IMR-90 (cell line): Measurements from ENCODE around the gene PPP1R14D. TPM values are rescaled to one million over a fixed set of nuclear protein-coding genes. Genes with fewer than 3 reads are reported as not detected.

ENCODE experiments used
- ATAC-seq: fragments of 200-7000 bp; cut with Tn5 transposase; 2 replicates; pipeline ENCODE4 v1.9.1; 2020; ENCODE audit warnings: low read depth, mild to moderate bottlenecking, moderate library complexity
- BruUV-seq: library from RNA; stranded (reverse); fragments of 400-500 nt; replicated peaks from 2 replicates; lab custom pipeline; 2021; lab: Mats Ljungman, UMichigan
- CTCF ChIA-PET: fragments of 300-600 bp; formaldehyde crosslinking; extraction: SDS; loops from one replicate; lab custom pipeline; 2021; ENCODE audit warnings: antibody characterized with exemption; lab: Yijun Ruan, JAX
- POLR2A ChIA-PET: fragments of 300-600 bp; sonication (Branson Sonifier 250); formaldehyde crosslinking; loops from one replicate; lab custom pipeline; 2022; ENCODE audit warnings: antibody characterized with exemption; ENCODE audit not compliant: unreplicated experiment; lab: Charles Lee
- DNase-seq: peaks from one replicate; pipeline ENCODE4 v3.0.0; 2013
- H2AFZ ChIP-seq: replicated peaks from 2 replicates; pipeline ENCODE3; 2013; ENCODE audit warnings: low read length, mild to moderate bottlenecking; ENCODE audit not compliant: poor library complexity
- H2AK5ac ChIP-seq: 2 replicates; pipeline ENCODE4 v1.6.1; 2013; ENCODE audit warnings: low read depth, low read length, inconsistent platforms
- H2AK9ac ChIP-seq: replicated peaks from 2 replicates; pipeline ENCODE3; 2013; ENCODE audit warnings: mild to moderate bottlenecking, low read depth, low read length, moderate library complexity; ENCODE audit not compliant: poor library complexity
- H2BK120ac ChIP-seq: 2 replicates; pipeline ENCODE4 v1.6.1; 2013; ENCODE audit warnings: low read depth, low read length, inconsistent platforms
- H2BK15ac ChIP-seq: 3 replicates; pipeline ENCODE4 v1.6.1; 2013; ENCODE audit warnings: low read depth, low read length, inconsistent platforms
- H2BK20ac ChIP-seq: 2 replicates; pipeline ENCODE4 v1.6.1; 2013; ENCODE audit warnings: low read depth, mild to moderate bottlenecking, inconsistent platforms, low read length, moderate library complexity
- H2BK5ac ChIP-seq: 2 replicates; pipeline ENCODE4 v1.6.1; 2013; ENCODE audit warnings: mild to moderate bottlenecking, low read depth, low read length, inconsistent platforms; ENCODE audit not compliant: poor library complexity, severe bottlenecking
- H3K14ac ChIP-seq: replicated peaks from 2 replicates; pipeline ENCODE4 v1.6.1; 2013; ENCODE audit warnings: low read depth, low read length, inconsistent platforms
- H3K18ac ChIP-seq: 2 replicates; pipeline ENCODE4 v1.6.1; 2013; ENCODE audit warnings: low read depth, low read length, control low read depth
- H3K23ac ChIP-seq: 2 replicates; pipeline ENCODE4 v1.6.1; 2013; ENCODE audit warnings: low read depth, low read length, inconsistent platforms
- H3K27ac ChIP-seq: 2 replicates; pipeline ENCODE4 v1.5.1; 2013; ENCODE audit warnings: mild to moderate bottlenecking, control low read depth, low read length; ENCODE audit not compliant: insufficient read depth
- H3K27me3 ChIP-seq: 2 replicates; pipeline ENCODE4 v1.6.1; 2013; ENCODE audit warnings: low read length; ENCODE audit not compliant: control insufficient read depth, insufficient read depth
- H3K36me3 ChIP-seq: 2 replicates; pipeline ENCODE4 v1.6.1; 2013; ENCODE audit warnings: low read length, mixed read lengths; ENCODE audit not compliant: control insufficient read depth, insufficient read depth
- H3K4ac ChIP-seq: 2 replicates; pipeline ENCODE4 v1.6.1; 2013; ENCODE audit warnings: low read depth, low read length, inconsistent platforms
- H3K4me1 ChIP-seq: 2 replicates; pipeline ENCODE4 v1.6.1; 2013; ENCODE audit warnings: low read length, mixed read lengths; ENCODE audit not compliant: control insufficient read depth, insufficient read depth
- H3K4me2 ChIP-seq: 2 replicates; pipeline ENCODE4 v1.6.1; 2013; ENCODE audit warnings: low read depth, mild to moderate bottlenecking, control low read depth, low read length, moderate library complexity
- H3K4me3 ChIP-seq: 2 replicates; pipeline ENCODE4 v1.5.1; 2013; ENCODE audit warnings: low read depth, mild to moderate bottlenecking, control low read depth, low read length, moderate library complexity; ENCODE audit not compliant: insufficient read depth
- H3K56ac ChIP-seq: 2 replicates; pipeline ENCODE4 v1.6.1; 2013; ENCODE audit warnings: low read length, inconsistent platforms; ENCODE audit not compliant: insufficient read depth; ENCODE audit errors: extremely low read depth
- H3K79me1 ChIP-seq, 2 experiments: 2 replicates each; pipeline ENCODE4 v1.6.1; 2013; ENCODE audit warnings: low read length in 2 of 2, inconsistent platforms in 1 of 2, low read depth in 1 of 2
- H3K9ac ChIP-seq: 2 replicates; pipeline ENCODE4 v1.6.1; 2013; ENCODE audit warnings: low read depth, low read length, control low read depth
- H3K9me1 ChIP-seq: 2 replicates; pipeline ENCODE4 v1.6.1; 2013; ENCODE audit warnings: low read length, inconsistent platforms; ENCODE audit not compliant: insufficient read depth
- H3K9me3 ChIP-seq: 2 replicates; pipeline ENCODE4 v1.6.1; 2013; ENCODE audit warnings: low read length; ENCODE audit not compliant: control insufficient read depth, insufficient read depth
- H4K20me1 ChIP-seq: 2 replicates; pipeline ENCODE4 v1.6.1; 2013; ENCODE audit warnings: low read length, inconsistent platforms; ENCODE audit not compliant: insufficient read depth
- H4K5ac ChIP-seq: 2 replicates; pipeline ENCODE4 v1.6.1; 2013; ENCODE audit warnings: mild to moderate bottlenecking, low read depth, low read length, control low read depth
- H4K8ac ChIP-seq, 2 experiments: 2 replicates each; pipeline ENCODE4 v1.6.1; 2013; ENCODE audit warnings: low read depth in 2 of 2, low read length in 2 of 2, control low read depth in 1 of 2, inconsistent platforms in 1 of 2
- H4K91ac ChIP-seq: 2 replicates; pipeline ENCODE4 v1.6.1; 2013; ENCODE audit warnings: low read depth, low read length, inconsistent platforms; ENCODE audit not compliant: insufficient read depth
- BHLHE40 ChIP-seq: fragments of 150-350 bp; IDR thresholded peaks from 2 replicates; pipeline ENCODE4 v1.6.1; 2016; ENCODE audit warnings: mild to moderate bottlenecking, low read depth, low read length
- CEBPB ChIP-seq: IDR thresholded peaks from 2 replicates; pipeline ENCODE4 v1.6.1; 2012; ENCODE audit warnings: low read depth, low read length, improper control_type of control experiment
- CHD1 ChIP-seq: IDR thresholded peaks from 2 replicates; pipeline ENCODE4 v1.6.1; 2012; ENCODE audit warnings: low read depth, low read length, improper control_type of control experiment
- CTCF ChIP-seq: conservative IDR thresholded peaks from 2 replicates; pipeline ENCODE4 v1.5.1; 2012; ENCODE audit warnings: mild to moderate bottlenecking, low read depth, low read length, improper control_type of control experiment
- FOS ChIP-seq: fragments of 150-350 bp; IDR thresholded peaks from 2 replicates; pipeline ENCODE4 v1.6.1; 2016; ENCODE audit warnings: low read depth, low read length
- MAFK ChIP-seq: IDR thresholded peaks from 2 replicates; pipeline ENCODE4 v1.6.1; 2012; ENCODE audit warnings: low read depth, low read length, improper control_type of control experiment
- MAZ ChIP-seq: IDR thresholded peaks from 2 replicates; pipeline ENCODE4 v1.6.1; 2012; ENCODE audit warnings: low read depth, mild to moderate bottlenecking, low read length, improper control_type of control experiment, moderate library complexity, borderline replicate concordance
- MXI1 ChIP-seq: IDR thresholded peaks from 2 replicates; pipeline ENCODE4 v1.6.1; 2012; ENCODE audit warnings: low read depth, mild to moderate bottlenecking, low read length, moderate library complexity, borderline replicate concordance
- NFE2L2 ChIP-seq: fragments of 150-350 bp; IDR thresholded peaks from 2 replicates; pipeline ENCODE4 v1.6.1; 2016; ENCODE audit warnings: low read depth, mild to moderate bottlenecking, low read length
- POLR2A ChIP-seq: IDR thresholded peaks from 2 replicates; pipeline ENCODE4 v1.6.1; 2012; ENCODE audit warnings: mild to moderate bottlenecking, low read depth, low read length
- RAD21 ChIP-seq: IDR thresholded peaks from 2 replicates; pipeline ENCODE4 v1.6.1; 2012; ENCODE audit warnings: low read length, improper control_type of control experiment
- RCOR1 ChIP-seq: IDR thresholded peaks from 2 replicates; pipeline ENCODE4 v1.6.1; 2012; ENCODE audit warnings: mild to moderate bottlenecking, low read length, improper control_type of control experiment; ENCODE audit not compliant: insufficient replicate concordance
- RFX5 ChIP-seq: IDR thresholded peaks from 2 replicates; pipeline ENCODE4 v1.8.0; 2012; ENCODE audit warnings: low read depth, mild to moderate bottlenecking, low read length, moderate library complexity
- SMC3 ChIP-seq: fragments of 150-350 bp; IDR thresholded peaks from 2 replicates; pipeline ENCODE4 v1.6.1; 2016; ENCODE audit warnings: low read depth, mild to moderate bottlenecking, antibody characterized with exemption, low read length, moderate library complexity
- WGBS, 2 experiments: methylation state at CpG; one replicate each; pipeline versions ENCODE4 v1.1.5 to v1.1.7; 2013; ENCODE audit warnings: missing lambda C conversion rate in 2 of 2; ENCODE audit not compliant: insufficient read length in 1 of 2; ENCODE audit errors: extremely low coverage in 2 of 2; 5-methylcytosine and 5-hydroxymethylcytosine counted together
- dilution Hi-C: fragments of 300-500 bp; cut with HindIII; formaldehyde crosslinking; loops from one replicate; pipeline ENCODE4 v1.14.3; 2018; ENCODE audit warnings: low sequenced_read_pairs; ENCODE audit not compliant: unreplicated experiment
- in situ Hi-C: fragments of 300-500 bp; cut with MboI; formaldehyde crosslinking; loops from 3 replicates; pipeline ENCODE4 v1.14.3; 2019; ENCODE audit warnings: low sequenced_read_pairs, inconsistent platforms, mixed read lengths
- intact Hi-C: fragments of 100-400 bp; cut with micrococcal nuclease; formaldehyde crosslinking; loops from 2 replicates; pipeline ENCODE4 v1.10.0; 2022
- polyA plus RNA-seq, 3 experiments: library from polyadenylated mRNA; depleted of rRNA; stranded (reverse); fragments of >200 nt; gene quantifications; 2 replicates each; pipeline ENCODE4 v1.2.3, GENCODE V29; 2012; ENCODE audit warnings: low replicate concordance in 1 of 3
- total RNA-seq: library from RNA; depleted of rRNA; stranded (reverse); fragments of >200 nt; gene quantifications from 2 replicates; pipeline ENCODE4 v1.2.3, GENCODE V29; 2012
- TF ChIP-seq, protein P1 (sequence below): fragments of 150-350 bp; IDR thresholded peaks from 2 replicates; pipeline ENCODE4 v1.6.1; 2017; ENCODE audit warnings: mild to moderate bottlenecking, antibody characterized with exemption, low read length, low read depth
- TF ChIP-seq, protein P2 (sequence below): fragments of 150-350 bp; IDR thresholded peaks from 2 replicates; pipeline ENCODE4 v1.6.1; 2016; ENCODE audit warnings: low read depth, mild to moderate bottlenecking, low read length, moderate library complexity, borderline replicate concordance

Gene PPP1R14D
- total and polyA plus RNA-seq, 2 of the 4 experiments (the other 2 are of a cell fraction): not detected

DNA sequence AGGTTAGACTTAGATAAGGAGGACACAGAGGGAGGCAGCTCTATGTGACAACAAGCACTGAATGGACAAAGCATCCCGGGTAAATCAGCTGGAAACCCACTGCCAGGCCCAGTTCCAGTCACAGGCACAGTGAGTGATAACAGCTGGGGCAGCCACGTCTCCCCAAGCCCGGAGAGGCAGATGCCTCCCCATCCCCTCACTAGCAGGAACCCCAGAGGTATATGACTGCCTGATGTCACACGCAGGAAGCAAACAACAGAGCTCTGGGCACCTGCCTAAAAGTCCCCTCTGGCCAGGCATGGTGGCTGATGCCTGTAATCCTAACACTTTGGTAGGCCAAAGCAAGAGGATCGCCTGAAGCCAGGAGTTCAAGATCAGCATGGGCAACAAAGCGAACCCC lies 40.5 kb downstream of the PPP1R14D start:
- no peaks in the 10 kb centered on the region for H3K27me3 ChIP-seq
- H3K79me1 ChIP-seq: peaks cover 44 to 68% of the 10 kb centered on the region in 2 experiments
- DNase-seq (no peak), ATAC-seq (no peak)
- peaks cover 2% of the 10 kb centered on the region; the same call in 1 of the 2 replicates for H3K36me3 ChIP-seq
- H3K4me3 ChIP-seq: no peak overlapping the region
- H3K9ac ChIP-seq: no peak overlapping the region
- in situ Hi-C loops (no loop called here), intact Hi-C loops (no loop called here), dilution Hi-C loops (no loop called here)
- H3K27ac ChIP-seq: no peak overlapping the region
- H3K9me1 ChIP-seq: peaks cover 8% of the 10 kb centered on the region; the same call in 1 of the 2 replicates
- H2AFZ ChIP-seq: no peak overlapping the region
- no peak overlapping the region for H2BK20ac ChIP-seq
- no peak overlapping the region for H3K4me2 ChIP-seq
- CTCF ChIA-PET: interaction anchor here (1.1 kb wide), 1 partner anchor 106 kb away, joined by 3 read pairs; the partner anchor contains the start of gene VPS18
- WGBS, 2 experiments: 14% methylated on average over 1 of the region's 6 CpGs; no CpG with 5 or more reads in 1 of the 2 experiments
- H4K20me1 ChIP-seq: peaks cover 40% of the 10 kb centered on the region; the same call in 1 of the 2 replicates
- no peak overlapping the region for H3K23ac ChIP-seq
- peaks cover 10% of the 10 kb centered on the region for H3K4me1 ChIP-seq
- TF ChIP-seq MXI1 (no peak), CEBPB (no peak), SMC3 (no peak), BHLHE40 (no peak), MAFK (no peak), CTCF (no peak), CHD1 (no peak), RCOR1 (no peak), NFE2L2 (no peak), FOS (no peak), RAD21 (no peak), MAZ (no peak), RFX5 (no peak), POLR2A (no peak)
- TF ChIP-seq, protein P1, sequence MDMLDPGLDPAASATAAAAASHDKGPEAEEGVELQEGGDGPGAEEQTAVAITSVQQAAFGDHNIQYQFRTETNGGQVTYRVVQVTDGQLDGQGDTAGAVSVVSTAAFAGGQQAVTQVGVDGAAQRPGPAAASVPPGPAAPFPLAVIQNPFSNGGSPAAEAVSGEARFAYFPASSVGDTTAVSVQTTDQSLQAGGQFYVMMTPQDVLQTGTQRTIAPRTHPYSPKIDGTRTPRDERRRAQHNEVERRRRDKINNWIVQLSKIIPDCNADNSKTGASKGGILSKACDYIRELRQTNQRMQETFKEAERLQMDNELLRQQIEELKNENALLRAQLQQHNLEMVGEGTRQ: no peak
- TF ChIP-seq, protein P2, sequence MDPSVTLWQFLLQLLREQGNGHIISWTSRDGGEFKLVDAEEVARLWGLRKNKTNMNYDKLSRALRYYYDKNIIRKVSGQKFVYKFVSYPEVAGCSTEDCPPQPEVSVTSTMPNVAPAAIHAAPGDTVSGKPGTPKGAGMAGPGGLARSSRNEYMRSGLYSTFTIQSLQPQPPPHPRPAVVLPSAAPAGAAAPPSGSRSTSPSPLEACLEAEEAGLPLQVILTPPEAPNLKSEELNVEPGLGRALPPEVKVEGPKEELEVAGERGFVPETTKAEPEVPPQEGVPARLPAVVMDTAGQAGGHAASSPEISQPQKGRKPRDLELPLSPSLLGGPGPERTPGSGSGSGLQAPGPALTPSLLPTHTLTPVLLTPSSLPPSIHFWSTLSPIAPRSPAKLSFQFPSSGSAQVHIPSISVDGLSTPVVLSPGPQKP: no peak
- H4K91ac ChIP-seq: no peak overlapping the region
- no peak overlapping the region for H4K8ac ChIP-seq
- H3K9me3 ChIP-seq: no peaks in the 10 kb centered on the region
- H3K4ac ChIP-seq: no peak overlapping the region
- H2BK15ac ChIP-seq: no peak overlapping the region
- 0 out of 2 replicates have a peak overlapping the region, but pooled peaks have one; percentile 35 for H3K14ac ChIP-seq
- BruUV-seq: no TSS peak
- H4K5ac ChIP-seq: no peak overlapping the region
- no peak overlapping the region for H3K56ac ChIP-seq
- no peak overlapping the region for H2AK9ac ChIP-seq
- peak overlapping the region; percentile 18; the same call in 1 of the 2 replicates for H2AK5ac ChIP-seq
- H2BK120ac ChIP-seq: no peak overlapping the region
- H2BK5ac ChIP-seq: no peak overlapping the region
- POLR2A ChIA-PET: no interaction called here
- no peak overlapping the region for H3K18ac ChIP-seq
